Panc1 (cell line): ENCODE data around the gene UTY. TPM values are rescaled to one million over a fixed set of nuclear protein-coding genes. Genes with fewer than 3 reads are reported as not detected.

Experiments used
- ATAC-seq: fragments of 200-7000 bp; cut with Tn5 transposase; 2 replicates; pipeline ENCODE4 v1.9.1; 2020; ENCODE audit warnings: mild to moderate bottlenecking, moderate library complexity
- BruUV-seq: library from RNA; stranded (reverse); fragments of 400-500 nt; replicated peaks from 2 replicates; lab custom pipeline; 2021; lab: Mats Ljungman, UMichigan
- CTCF ChIA-PET: fragments of 300-600 bp; sonication (Branson Sonifier 250); formaldehyde crosslinking; loops from one replicate; lab custom pipeline; 2022; ENCODE audit warnings: antibody characterized with exemption; lab: Charles Lee
- POLR2A ChIA-PET: fragments of 300-600 bp; sonication (Branson Sonifier 250); formaldehyde crosslinking; loops from one replicate; lab custom pipeline; 2022; ENCODE audit warnings: antibody characterized with exemption; lab: Charles Lee
- DNase-seq: peaks from one replicate; pipeline ENCODE4 v3.0.0-alpha.2; 2010; ENCODE audit warnings: low read depth, low spot score
- H3K27ac ChIP-seq: 2 replicates; pipeline ENCODE4 v1.5.1; 2011; ENCODE audit warnings: mild to moderate bottlenecking, low read length, inconsistent platforms
- H3K27me3 ChIP-seq: fragments of 200-500 bp; sonication (Bioruptor generic); 2 replicates; pipeline ENCODE4 v1.6.0; 2014; ENCODE audit warnings: low read length, inconsistent platforms; ENCODE audit not compliant: control insufficient read depth, insufficient read depth
- H3K36me3 ChIP-seq: fragments of 200-500 bp; sonication (Bioruptor generic); 2 replicates; pipeline ENCODE4 v1.5.1; 2014; ENCODE audit warnings: inconsistent platforms, mild to moderate bottlenecking, low read length, moderate library complexity; ENCODE audit not compliant: control insufficient read depth, insufficient read depth
- H3K4me1 ChIP-seq: 2 replicates; pipeline ENCODE4 v1.5.1; 2011; ENCODE audit warnings: inconsistent platforms, mild to moderate bottlenecking, low read length, moderate library complexity; ENCODE audit not compliant: control insufficient read depth, insufficient read depth
- H3K4me3 ChIP-seq, 2 experiments: 2 replicates each; pipeline ENCODE4 v1.5.1; 2011 to 2012; ENCODE audit warnings: low read depth in 2 of 2, low read length in 2 of 2, mild to moderate bottlenecking in 2 of 2, inconsistent platforms in 1 of 2, moderate library complexity in 1 of 2
- H3K9me3 ChIP-seq: fragments of 200-500 bp; sonication (Bioruptor generic); 2 replicates; pipeline ENCODE4 v1.5.1; 2014; ENCODE audit warnings: low read depth, mild to moderate bottlenecking, inconsistent platforms, low read length, moderate library complexity; ENCODE audit not compliant: control insufficient read depth, insufficient read depth
- POLR2AphosphoS5 ChIP-seq: IDR thresholded peaks from 2 replicates; pipeline ENCODE4 v1.6.1; 2012; ENCODE audit warnings: mild to moderate bottlenecking, low read depth, low read length, moderate library complexity
- SIN3A ChIP-seq: IDR thresholded peaks from 2 replicates; pipeline ENCODE4 v1.6.1; 2012; ENCODE audit warnings: low read depth, mild to moderate bottlenecking, low read length, moderate library complexity, borderline replicate concordance; ENCODE audit not compliant: insufficient read depth
- TCF7L2 ChIP-seq: IDR thresholded peaks from 2 replicates; pipeline ENCODE4 v1.6.1; 2011; ENCODE audit warnings: mild to moderate bottlenecking, low read depth, low read length, inconsistent platforms
- in situ Hi-C: cut with HindIII; loops from 2 replicates; pipeline ENCODE4 v1.10.0; 2016; ENCODE audit warnings: low sequenced_read_pairs, low pct_unique_long_range_greater_than_20kb
- intact Hi-C: fragments of 100-400 bp; cut with micrococcal nuclease; formaldehyde crosslinking; loops from one replicate; pipeline ENCODE4 v1.10.0; 2022; ENCODE audit not compliant: unreplicated experiment
- total RNA-seq: library from RNA; stranded (reverse); gene quantifications from one replicate; pipeline ENCODE4 v1.2.1, GENCODE V29; 2021; ENCODE audit not compliant: unreplicated experiment
- TF ChIP-seq, protein P1 (sequence below), 2 experiments: IDR thresholded peaks; 2 replicates each; pipeline ENCODE4 v1.6.1; 2011 to 2012; ENCODE audit warnings: low read depth in 2 of 2, control low read depth in 1 of 2, low read length in 1 of 2, mild to moderate bottlenecking in 1 of 2, moderate library complexity in 1 of 2; ENCODE audit not compliant: insufficient read depth in 1 of 2
- TF ChIP-seq, protein P2 (sequence below): fragments of 450-650 bp; IDR thresholded peaks from 2 replicates; pipeline ENCODE4 v1.5.1; 2017; ENCODE audit warnings: mild to moderate bottlenecking

Gene UTY
- total RNA-seq, 1 experiment from 2014 or later = 0.10 TPM

DNA sequence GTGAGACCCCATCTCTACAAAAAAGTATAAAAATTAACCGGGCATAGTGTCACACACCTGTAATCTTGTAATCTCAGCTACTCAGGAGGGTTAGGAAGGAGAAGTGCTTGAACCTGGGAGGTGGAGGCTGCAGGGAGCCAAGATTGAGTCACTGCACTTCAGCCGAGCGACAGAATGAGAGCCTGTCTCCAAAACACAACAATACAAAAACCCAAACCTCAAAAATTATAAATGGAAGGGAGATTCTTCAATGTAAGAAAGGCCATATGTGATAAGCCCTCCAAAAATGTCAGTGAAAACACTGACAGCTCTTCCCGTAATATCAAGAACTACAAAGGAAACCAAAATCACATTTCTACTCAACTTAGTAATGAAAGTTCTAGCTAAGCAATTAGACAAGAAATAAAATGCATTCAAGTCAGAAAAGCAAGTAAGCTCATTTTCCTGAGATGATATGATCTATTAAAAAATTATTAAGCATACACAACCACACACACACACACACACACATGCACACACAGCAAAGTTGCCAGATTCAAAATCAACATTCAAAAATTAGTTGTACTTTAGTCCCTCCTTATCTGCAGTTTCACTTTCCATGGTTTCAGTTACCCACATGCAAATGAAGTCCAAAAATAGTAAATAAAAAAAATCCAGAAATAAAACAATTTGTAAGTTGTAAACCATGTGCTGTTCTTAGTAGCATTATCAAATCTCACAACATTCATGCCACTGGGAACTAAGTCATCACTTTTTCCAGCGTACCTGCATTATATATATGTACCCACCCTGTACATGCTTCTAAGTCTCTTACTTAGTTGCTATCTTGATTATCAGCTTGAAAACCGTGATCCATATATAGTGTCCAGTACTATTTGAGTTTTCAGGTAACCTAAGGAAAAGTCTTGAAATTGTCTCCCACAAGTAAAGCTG lies 108.7 kb downstream of the UTY start:
- no peak for TF ChIP-seq POLR2AphosphoS5
- TF ChIP-seq, protein P1, sequence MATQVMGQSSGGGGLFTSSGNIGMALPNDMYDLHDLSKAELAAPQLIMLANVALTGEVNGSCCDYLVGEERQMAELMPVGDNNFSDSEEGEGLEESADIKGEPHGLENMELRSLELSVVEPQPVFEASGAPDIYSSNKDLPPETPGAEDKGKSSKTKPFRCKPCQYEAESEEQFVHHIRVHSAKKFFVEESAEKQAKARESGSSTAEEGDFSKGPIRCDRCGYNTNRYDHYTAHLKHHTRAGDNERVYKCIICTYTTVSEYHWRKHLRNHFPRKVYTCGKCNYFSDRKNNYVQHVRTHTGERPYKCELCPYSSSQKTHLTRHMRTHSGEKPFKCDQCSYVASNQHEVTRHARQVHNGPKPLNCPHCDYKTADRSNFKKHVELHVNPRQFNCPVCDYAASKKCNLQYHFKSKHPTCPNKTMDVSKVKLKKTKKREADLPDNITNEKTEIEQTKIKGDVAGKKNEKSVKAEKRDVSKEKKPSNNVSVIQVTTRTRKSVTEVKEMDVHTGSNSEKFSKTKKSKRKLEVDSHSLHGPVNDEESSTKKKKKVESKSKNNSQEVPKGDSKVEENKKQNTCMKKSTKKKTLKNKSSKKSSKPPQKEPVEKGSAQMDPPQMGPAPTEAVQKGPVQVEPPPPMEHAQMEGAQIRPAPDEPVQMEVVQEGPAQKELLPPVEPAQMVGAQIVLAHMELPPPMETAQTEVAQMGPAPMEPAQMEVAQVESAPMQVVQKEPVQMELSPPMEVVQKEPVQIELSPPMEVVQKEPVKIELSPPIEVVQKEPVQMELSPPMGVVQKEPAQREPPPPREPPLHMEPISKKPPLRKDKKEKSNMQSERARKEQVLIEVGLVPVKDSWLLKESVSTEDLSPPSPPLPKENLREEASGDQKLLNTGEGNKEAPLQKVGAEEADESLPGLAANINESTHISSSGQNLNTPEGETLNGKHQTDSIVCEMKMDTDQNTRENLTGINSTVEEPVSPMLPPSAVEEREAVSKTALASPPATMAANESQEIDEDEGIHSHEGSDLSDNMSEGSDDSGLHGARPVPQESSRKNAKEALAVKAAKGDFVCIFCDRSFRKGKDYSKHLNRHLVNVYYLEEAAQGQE (IDR thresholded peaks at IDR 0.05; ENCODE audit: insufficient read depth in 1 of 2, low read depth in 2 of 2, low read length in 1 of 2) = no peak
- TF ChIP-seq SIN3A = no peak
- TF ChIP-seq, protein P2, sequence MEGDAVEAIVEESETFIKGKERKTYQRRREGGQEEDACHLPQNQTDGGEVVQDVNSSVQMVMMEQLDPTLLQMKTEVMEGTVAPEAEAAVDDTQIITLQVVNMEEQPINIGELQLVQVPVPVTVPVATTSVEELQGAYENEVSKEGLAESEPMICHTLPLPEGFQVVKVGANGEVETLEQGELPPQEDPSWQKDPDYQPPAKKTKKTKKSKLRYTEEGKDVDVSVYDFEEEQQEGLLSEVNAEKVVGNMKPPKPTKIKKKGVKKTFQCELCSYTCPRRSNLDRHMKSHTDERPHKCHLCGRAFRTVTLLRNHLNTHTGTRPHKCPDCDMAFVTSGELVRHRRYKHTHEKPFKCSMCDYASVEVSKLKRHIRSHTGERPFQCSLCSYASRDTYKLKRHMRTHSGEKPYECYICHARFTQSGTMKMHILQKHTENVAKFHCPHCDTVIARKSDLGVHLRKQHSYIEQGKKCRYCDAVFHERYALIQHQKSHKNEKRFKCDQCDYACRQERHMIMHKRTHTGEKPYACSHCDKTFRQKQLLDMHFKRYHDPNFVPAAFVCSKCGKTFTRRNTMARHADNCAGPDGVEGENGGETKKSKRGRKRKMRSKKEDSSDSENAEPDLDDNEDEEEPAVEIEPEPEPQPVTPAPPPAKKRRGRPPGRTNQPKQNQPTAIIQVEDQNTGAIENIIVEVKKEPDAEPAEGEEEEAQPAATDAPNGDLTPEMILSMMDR = no peak
- TF ChIP-seq TCF7L2 = no peak
- intact Hi-C loops (no loop called here), in situ Hi-C loops (no loop called here)
- no peaks in the 10 kb centered on the region for H3K9me3 ChIP-seq
- DNase-seq (no peak), ATAC-seq (no peak)
- no peak overlapping the region for H3K4me3 ChIP-seq
- no peaks in the 10 kb centered on the region for H3K27me3 ChIP-seq
- CTCF ChIA-PET = no interaction called here
- no TSS peak for BruUV-seq
- H3K27ac ChIP-seq = no peak overlapping the region
- POLR2A ChIA-PET = no interaction called here
- no peaks in the 10 kb centered on the region for H3K36me3 ChIP-seq
- no peaks in the 10 kb centered on the region for H3K4me1 ChIP-seq

DNA sequence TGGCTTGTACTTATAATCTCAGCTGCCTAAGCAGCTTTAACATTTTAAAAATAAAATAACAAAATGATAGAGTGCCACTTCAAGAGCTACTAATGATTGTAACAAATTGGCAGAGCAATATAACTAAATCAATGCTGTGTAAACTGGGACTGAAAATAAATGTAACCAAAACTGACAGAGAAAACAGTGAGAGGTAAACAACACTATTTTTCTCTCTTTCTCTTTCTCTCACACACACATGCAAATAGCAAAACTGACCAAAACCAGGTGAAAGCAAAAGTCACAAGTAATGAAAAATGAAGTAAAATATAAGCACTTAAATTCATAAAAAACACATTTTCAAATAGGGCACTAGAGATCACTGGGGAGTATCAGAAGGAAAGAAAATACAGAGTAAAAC lies 109.6 kb downstream of the UTY start:
- in situ Hi-C loops (no loop called here), intact Hi-C loops (no loop called here)
- H3K4me3 ChIP-seq = no peak overlapping the region
- no peak overlapping the region for H3K27ac ChIP-seq
- no TSS peak for BruUV-seq
- TF ChIP-seq, protein P1 (IDR thresholded peaks at IDR 0.05; ENCODE audit: insufficient read depth in 1 of 2, low read depth in 2 of 2, low read length in 1 of 2) = no peak
- TF ChIP-seq, protein P2 = no peak
- no peak for TF ChIP-seq SIN3A
- no peak for TF ChIP-seq TCF7L2
- no peak for TF ChIP-seq POLR2AphosphoS5
- H3K36me3 ChIP-seq = no peaks in the 10 kb centered on the region
- ATAC-seq = no peak
- DNase-seq = no peak
- H3K4me1 ChIP-seq = no peaks in the 10 kb centered on the region
- CTCF ChIA-PET = no interaction called here
- H3K9me3 ChIP-seq = no peaks in the 10 kb centered on the region
- H3K27me3 ChIP-seq = no peaks in the 10 kb centered on the region
- POLR2A ChIA-PET = no interaction called here
